ENCODE data around the gene CYP11A1. TPM values are rescaled to one million over a fixed set of nuclear protein-coding genes. Genes with fewer than 3 reads are reported as not detected.

CYP11A1 gene
- total and polyA plus RNA-seq, 3 donors from 2014 or later: 74.3 to 76.4 (median 76.2) TPM

DNA sequence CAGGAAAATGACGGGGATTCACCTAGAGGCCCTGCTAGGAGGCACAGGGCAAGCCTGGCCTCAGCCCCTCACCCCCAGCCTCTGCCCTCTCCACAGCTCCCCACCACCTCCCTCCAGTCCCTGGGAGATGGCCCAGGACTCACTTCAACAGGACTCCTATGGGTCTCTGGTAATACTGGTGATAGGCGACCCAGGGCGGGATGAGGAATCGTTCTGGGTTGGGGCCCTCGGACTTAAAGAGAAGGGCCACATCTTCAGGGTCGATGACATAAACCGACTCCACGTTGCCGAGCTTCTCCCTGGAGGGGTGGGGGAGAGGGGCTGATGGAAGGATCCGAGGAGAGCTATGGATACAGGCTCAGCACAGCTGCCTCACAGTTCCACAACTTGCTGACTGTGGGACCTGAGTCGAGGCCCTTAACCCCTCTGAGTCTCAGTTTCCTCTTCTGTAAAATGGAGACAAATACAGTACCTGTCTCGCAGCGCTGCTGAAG lies 19.6 kb downstream of the CYP11A1 start:
- no peaks in the 10 kb centered on the region for H3K36me3 ChIP-seq (ENCODE audit: low read depth, missing control alignments)
- no peak for DNase-seq
- H3K4me1 ChIP-seq: peaks cover 15% of the 10 kb centered on the region
- no peak overlapping the region for H3K27ac ChIP-seq
- intact Hi-C loops (cut with DNase I; ENCODE audit: low total_unique reads): no loop called here
- no peaks in the 10 kb centered on the region for H3K27me3 ChIP-seq
- 84 to 93% methylated on average over 8 to 13 of the region's 13 CpGs for WGBS, 2 donors
- no peaks in the 10 kb centered on the region for H3K9me3 ChIP-seq
- H3K4me3 ChIP-seq: no peak overlapping the region
- TF ChIP-seq POLR2A (IDR thresholded peaks at IDR 0.05): no peak
- TF ChIP-seq, protein P1, sequence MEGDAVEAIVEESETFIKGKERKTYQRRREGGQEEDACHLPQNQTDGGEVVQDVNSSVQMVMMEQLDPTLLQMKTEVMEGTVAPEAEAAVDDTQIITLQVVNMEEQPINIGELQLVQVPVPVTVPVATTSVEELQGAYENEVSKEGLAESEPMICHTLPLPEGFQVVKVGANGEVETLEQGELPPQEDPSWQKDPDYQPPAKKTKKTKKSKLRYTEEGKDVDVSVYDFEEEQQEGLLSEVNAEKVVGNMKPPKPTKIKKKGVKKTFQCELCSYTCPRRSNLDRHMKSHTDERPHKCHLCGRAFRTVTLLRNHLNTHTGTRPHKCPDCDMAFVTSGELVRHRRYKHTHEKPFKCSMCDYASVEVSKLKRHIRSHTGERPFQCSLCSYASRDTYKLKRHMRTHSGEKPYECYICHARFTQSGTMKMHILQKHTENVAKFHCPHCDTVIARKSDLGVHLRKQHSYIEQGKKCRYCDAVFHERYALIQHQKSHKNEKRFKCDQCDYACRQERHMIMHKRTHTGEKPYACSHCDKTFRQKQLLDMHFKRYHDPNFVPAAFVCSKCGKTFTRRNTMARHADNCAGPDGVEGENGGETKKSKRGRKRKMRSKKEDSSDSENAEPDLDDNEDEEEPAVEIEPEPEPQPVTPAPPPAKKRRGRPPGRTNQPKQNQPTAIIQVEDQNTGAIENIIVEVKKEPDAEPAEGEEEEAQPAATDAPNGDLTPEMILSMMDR (IDR thresholded peaks at IDR 0.05): no peak

GRCh38 chr15:74345051-74345450 lies 22.4 kb downstream of the CYP11A1 start:
- Histone ChIP-seq H3K4me1 (peaks cover 17% of the 10 kb centered on the region), H3K9me3 (no peaks in the 10 kb centered on the region), H3K36me3 (ENCODE audit: low read depth, missing control alignments) (no peaks in the 10 kb centered on the region), H3K27ac (no peak overlapping the region), H3K27me3 (no peaks in the 10 kb centered on the region), H3K4me3 (no peak overlapping the region)
- WGBS, 2 donors: 87 to 92% methylated on average over 9 to 10 of the region's 10 CpGs
- no peak for TF ChIP-seq POLR2A (IDR thresholded peaks at IDR 0.05)
- TF ChIP-seq, protein P1 (IDR thresholded peaks at IDR 0.05): no peak
- intact Hi-C loops (cut with DNase I; ENCODE audit: low total_unique reads): no loop called here
- no peak for DNase-seq

DNA sequence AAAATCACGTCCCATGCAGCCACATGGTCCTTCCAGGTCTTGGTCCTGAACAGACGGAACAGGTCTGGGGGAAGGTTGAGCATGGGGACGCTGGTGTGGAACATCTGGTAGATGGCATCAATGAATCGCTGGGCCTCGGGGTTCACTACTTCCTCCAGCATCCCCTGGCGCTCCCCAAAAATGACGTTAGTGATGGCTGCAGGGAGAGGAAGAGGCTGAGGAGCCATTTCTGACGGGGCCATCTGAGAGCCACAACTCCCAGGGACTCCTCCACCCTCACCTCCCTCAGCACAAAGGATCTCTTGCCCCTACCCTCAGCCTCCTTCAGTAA lies 23.7 kb downstream of the CYP11A1 start:
- no peak overlapping the region for H3K4me3 ChIP-seq
- no peak for TF ChIP-seq POLR2A (IDR thresholded peaks at IDR 0.05)
- TF ChIP-seq, protein P1 (IDR thresholded peaks at IDR 0.05): no peak
- DNase-seq: no peak
- H3K4me1 ChIP-seq: peaks cover 8% of the 10 kb centered on the region
- H3K27ac ChIP-seq: no peak overlapping the region
- H3K9me3 ChIP-seq: no peaks in the 10 kb centered on the region
- no peaks in the 10 kb centered on the region for H3K36me3 ChIP-seq (ENCODE audit: low read depth, missing control alignments)
- H3K27me3 ChIP-seq: no peaks in the 10 kb centered on the region
- 95 to 98% methylated on average over 8 of the region's 8 CpGs for WGBS, 2 donors
- intact Hi-C loops (cut with DNase I; ENCODE audit: low total_unique reads): no loop called here

DNA sequence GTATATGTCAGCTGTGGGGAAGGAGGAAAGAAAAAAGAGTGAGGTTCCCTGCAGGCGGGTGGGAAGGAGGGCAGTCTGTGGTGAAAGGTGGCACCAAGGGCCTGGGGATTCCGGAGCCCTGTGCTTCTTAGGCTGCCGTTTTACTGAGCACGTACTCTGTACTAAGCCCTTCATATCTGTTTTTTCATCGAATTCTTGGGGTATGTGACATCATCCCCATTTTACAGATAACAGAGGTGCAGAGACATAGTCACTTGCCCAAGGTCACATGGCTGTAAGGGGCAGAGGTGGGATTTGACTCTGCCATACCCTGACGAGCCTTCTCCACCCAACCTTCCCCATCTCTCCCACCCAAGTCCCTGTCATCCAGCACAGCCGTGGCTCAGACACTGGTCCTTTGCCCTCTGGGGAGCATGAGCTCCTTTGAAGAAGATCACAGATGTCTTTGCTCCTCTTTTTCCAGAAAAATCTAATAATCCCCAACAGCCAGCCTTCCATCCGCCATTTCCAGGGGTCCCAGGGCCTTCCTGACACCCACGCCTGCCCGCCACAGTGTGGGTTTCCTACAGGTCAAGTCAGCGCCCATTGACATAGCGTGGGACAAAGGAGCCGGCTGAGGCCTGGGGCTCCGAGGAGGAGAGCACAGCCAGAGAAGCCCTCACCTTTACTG lies 24.2 kb downstream of the CYP11A1 start:
- no peaks in the 10 kb centered on the region for H3K36me3 ChIP-seq (ENCODE audit: low read depth, missing control alignments)
- H3K4me3 ChIP-seq: no peak overlapping the region
- DNase-seq: no peak
- H3K27ac ChIP-seq: no peak overlapping the region
- WGBS, 2 donors: 92 to 95% methylated on average over 14 of the region's 14 CpGs
- H3K9me3 ChIP-seq: no peaks in the 10 kb centered on the region
- H3K4me1 ChIP-seq: peaks cover 7% of the 10 kb centered on the region
- no peaks in the 10 kb centered on the region for H3K27me3 ChIP-seq
- intact Hi-C loops (cut with DNase I; ENCODE audit: low total_unique reads): no loop called here
- TF ChIP-seq, protein P1 (IDR thresholded peaks at IDR 0.05): no peak
- TF ChIP-seq POLR2A (IDR thresholded peaks at IDR 0.05): no peak

DNA sequence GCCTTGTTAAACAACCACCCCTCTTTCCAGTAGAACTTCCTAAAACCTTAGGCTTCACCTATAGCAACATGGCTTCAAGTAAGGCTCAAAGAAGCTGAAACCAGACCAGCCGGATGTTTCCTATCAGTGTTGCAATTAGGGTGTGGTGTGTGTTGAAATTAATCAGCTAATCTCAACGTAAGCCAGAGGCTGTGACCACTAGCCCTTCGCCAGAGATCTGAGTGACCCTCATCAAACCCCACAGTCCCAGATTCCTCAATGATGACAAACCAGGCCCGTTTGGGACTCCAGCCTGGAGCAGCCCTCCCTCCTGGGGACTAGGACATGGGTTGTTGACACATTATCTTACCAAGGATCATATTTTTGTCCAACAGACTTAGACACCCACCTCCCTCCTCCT lies 27.3 kb downstream of the CYP11A1 start:
- H3K9me3 ChIP-seq: no peaks in the 10 kb centered on the region
- intact Hi-C loops (cut with DNase I; ENCODE audit: low total_unique reads): no loop called here
- WGBS, 2 donors: 75 to 80% methylated on average over 3 to 4 of the region's 4 CpGs
- H3K4me1 ChIP-seq: peaks cover 7% of the 10 kb centered on the region
- H3K27me3 ChIP-seq: no peaks in the 10 kb centered on the region
- DNase-seq: no peak
- no peak overlapping the region for H3K27ac ChIP-seq
- TF ChIP-seq, protein P1 (IDR thresholded peaks at IDR 0.05): no peak
- no peak for TF ChIP-seq POLR2A (IDR thresholded peaks at IDR 0.05)
- H3K4me3 ChIP-seq: no peak overlapping the region
- H3K36me3 ChIP-seq (ENCODE audit: low read depth, missing control alignments): no peaks in the 10 kb centered on the region

Data from testis (tissue), 3 donors.